Fibroblast of mammary gland (primary cell): Measurements from ENCODE around the gene TTL.
A peak's percentile ranks its signal among the peaks of the same experiment; 100 is the strongest.
"Not testable (repeated sequence)": the region's sequence is repeated elsewhere in the genome, so short reads cannot be mapped to it uniquely, and the experiment has no call there.

Experiments used
- DNase-seq: peaks from one replicate; pipeline ENCODE4 v3.0.0-alpha.2; 2010; ENCODE audit warnings: low read depth
- H3K4me3 ChIP-seq: 2 replicates; pipeline ENCODE4 v1.5.1; 2011; ENCODE audit warnings: low read depth, mild to moderate bottlenecking, low read length, moderate library complexity; ENCODE audit not compliant: control insufficient read depth
- CTCF ChIP-seq: conservative IDR thresholded peaks from 2 replicates; pipeline ENCODE4 v1.5.1; 2011; ENCODE audit warnings: low read depth, low read length, inconsistent platforms; ENCODE audit not compliant: control insufficient read depth, insufficient read depth

The TTL gene

GRCh38 chr2:112530728-112531127 lies 48.8 kb downstream of the TTL start:
- TF ChIP-seq CTCF = no peak
- H3K4me3 ChIP-seq = no peak overlapping the region
- DNase-seq = no peak

GRCh38 chr2:112534826-112535225 lies 52.9 kb downstream of the TTL start:
- no peak overlapping the region for H3K4me3 ChIP-seq
- TF ChIP-seq CTCF = no peak
- no peak for DNase-seq

DNA sequence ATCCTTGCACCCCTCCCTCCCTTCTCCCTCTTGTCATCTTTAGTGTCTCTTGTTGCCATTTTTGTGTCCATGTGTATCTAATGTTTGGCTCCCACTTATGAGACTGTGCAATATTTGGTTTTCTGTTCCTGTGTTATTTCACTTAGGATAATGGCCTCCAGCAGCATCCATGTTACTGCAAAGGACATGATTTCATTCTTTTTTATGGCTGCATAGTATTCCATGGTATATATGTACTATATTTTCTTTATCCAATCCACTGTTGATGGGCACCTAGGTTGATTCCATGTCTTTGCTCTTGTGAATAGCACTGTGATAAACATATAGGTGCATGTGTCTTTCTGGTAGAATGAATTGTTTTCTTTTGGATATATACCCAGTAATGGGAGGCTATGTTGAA lies 54.7 kb downstream of the TTL start:
- not testable (repeated sequence) for H3K4me3 ChIP-seq, DNase-seq

DNA sequence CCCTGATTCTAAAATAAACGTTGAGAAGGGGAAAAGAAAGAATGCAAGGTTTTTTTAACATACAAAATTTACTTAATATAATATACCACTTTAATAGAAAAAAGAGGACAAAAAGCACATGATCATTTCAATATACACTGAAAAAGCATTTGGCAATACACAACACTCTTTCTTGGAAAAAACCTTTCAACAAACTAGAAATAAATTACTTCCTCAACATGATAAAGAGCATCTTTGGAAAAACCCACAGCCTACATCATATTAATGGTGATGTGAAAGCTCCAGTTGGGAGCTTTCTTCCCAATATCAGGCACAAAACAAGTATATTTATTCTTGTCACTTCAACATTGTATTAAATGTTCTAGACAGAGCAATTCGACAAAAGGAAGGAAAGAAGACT lies 57.4 kb downstream of the TTL start:
- TF ChIP-seq CTCF = no peak

GRCh38 chr2:112540906-112541305 lies 59.0 kb downstream of the TTL start:
- H3K4me3 ChIP-seq = no peak overlapping the region
- DNase-seq = no peak
- no peak for TF ChIP-seq CTCF

More for the DNA sequence above, 57.4 kb downstream of the TTL start:
- no peak for DNase-seq
- H3K4me3 ChIP-seq = no peak overlapping the region

- TF ChIP-seq CTCF = no peak
- DNase-seq = no peak
- H3K4me3 ChIP-seq = peak overlapping the region; percentile 95
These were observed 59.6 kb downstream of the TTL start for GRCh38 chr2:112541315-112542122.

DNA sequence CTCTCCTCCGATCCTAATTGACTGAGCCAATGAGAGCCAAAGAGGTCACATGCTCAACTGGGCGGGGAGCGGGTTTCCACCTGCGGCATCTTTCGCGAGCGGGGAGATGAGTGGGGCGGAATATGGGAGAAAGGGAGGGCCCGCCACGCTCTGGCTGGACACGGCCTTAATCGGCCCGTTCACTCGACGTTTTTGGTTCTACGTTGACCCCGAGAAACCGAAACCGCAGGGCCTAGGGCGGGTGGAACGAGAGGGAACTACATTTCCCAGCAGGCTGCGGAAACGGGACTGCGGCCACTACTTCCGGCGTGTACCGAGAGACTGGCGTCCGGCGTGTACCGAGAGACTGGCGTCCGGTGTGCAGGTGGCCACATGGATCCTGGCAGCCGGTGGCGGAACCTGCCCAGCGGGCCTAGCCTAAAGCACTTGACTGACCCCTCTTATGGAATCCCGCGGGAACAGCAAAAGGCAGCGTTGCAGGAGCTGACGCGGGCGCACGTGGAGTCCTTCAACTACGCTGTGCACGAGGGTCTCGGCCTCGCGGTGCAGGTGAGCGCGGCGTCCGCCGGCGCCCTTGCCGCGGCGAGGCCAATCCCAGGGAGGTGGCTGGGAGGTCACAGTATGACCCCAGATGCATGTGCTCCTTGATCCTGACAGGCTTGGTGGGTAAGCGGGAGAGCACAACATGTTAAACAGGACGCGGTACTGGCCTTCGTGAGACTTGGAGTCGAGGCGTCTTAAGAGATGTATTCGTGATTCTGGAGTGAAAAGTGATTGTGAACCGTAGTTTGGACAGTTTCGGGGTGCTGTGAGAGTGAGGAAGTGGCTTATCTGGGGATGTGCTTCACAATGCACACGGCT lies 60.4 kb downstream of the TTL start, which contains the start of gene POLR1B:
POLR1B (plus strand) TSS at position 343 of the 861 bp plus-strand sequence; CDS start at position 373, 30 bp downstream.
- peak; percentile 77 for DNase-seq
- peak within 1 kb of the TSS; percentile 95 for H3K4me3 ChIP-seq
- TF ChIP-seq CTCF = no peak
